DND-41 (cell line): Measurements from ENCODE around the gene APOO.

Experiments
- CTCF ChIP-seq: IDR thresholded peaks from 2 replicates; pipeline ENCODE4 v1.5.1; 2012; ENCODE audit warnings: borderline replicate concordance, low read length, moderate library complexity, mild to moderate bottlenecking; ENCODE audit not compliant: poor library complexity, severe bottlenecking; ENCODE audit errors: extremely low read depth
- EZH2 ChIP-seq: IDR thresholded peaks from 3 replicates; pipeline ENCODE4 v1.6.1; 2012; ENCODE audit warnings: borderline replicate concordance, low read depth, mild to moderate bottlenecking, moderate library complexity, low read length, inconsistent platforms; ENCODE audit not compliant: severe bottlenecking

GRCh38 chrX:23952984-23953907 lies 45.5 kb upstream of the APOO start:
- TF ChIP-seq CTCF (no peak), EZH2 (no peak)
